Measurements from ENCODE around the gene LY9. TPM values are rescaled to one million over a fixed set of nuclear protein-coding genes. Genes with fewer than 3 reads are reported as not detected.

The LY9 gene
- total and polyA plus RNA-seq, 2 of the 13 experiments (the other 11 are each of a cell fraction or from before 2014, with no cell fraction given) = not detected

DNA sequence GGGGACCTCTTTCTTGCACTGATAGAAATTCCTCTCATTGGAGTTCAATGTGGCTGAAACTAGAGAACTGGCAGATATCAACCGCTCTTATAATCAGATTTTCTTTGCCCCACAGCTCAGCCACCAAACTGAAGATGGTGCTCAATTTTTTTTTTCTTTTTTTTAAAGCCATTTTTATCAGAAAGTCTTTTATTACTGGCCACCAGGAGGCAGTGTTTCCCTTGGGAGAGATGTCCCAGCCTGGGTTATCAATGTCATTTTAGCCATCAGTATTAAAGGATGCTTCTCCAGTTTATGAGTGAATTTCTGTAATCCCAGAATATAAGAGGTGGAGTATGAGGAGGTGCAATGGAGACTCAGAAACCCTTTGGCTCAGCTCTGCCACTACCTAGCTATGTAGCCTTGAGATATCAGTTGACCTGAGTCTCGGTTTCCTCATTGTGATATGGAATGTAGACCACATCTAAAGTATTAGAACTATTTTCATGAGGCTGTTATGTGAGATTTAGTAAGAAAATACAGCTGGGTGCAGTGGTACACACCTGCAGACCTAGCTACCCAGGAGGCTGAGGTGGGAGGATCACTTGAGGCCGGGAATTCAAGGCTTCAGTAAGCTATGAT is 39.1 kb downstream of the LY9 start (continued):
- TF ChIP-seq, protein P1, sequence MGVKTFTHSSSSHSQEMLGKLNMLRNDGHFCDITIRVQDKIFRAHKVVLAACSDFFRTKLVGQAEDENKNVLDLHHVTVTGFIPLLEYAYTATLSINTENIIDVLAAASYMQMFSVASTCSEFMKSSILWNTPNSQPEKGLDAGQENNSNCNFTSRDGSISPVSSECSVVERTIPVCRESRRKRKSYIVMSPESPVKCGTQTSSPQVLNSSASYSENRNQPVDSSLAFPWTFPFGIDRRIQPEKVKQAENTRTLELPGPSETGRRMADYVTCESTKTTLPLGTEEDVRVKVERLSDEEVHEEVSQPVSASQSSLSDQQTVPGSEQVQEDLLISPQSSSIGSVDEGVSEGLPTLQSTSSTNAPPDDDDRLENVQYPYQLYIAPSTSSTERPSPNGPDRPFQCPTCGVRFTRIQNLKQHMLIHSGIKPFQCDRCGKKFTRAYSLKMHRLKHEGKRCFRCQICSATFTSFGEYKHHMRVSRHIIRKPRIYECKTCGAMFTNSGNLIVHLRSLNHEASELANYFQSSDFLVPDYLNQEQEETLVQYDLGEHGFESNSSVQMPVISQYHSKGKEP (CRISPR knock-in tag; IDR thresholded peaks at IDR 0.05) = no peak
- TF ChIP-seq LCORL (IDR thresholded peaks at IDR 0.05) (no peak), LCORL (CRISPR knock-in tag; IDR thresholded peaks at IDR 0.05) (no peak)

DNA sequence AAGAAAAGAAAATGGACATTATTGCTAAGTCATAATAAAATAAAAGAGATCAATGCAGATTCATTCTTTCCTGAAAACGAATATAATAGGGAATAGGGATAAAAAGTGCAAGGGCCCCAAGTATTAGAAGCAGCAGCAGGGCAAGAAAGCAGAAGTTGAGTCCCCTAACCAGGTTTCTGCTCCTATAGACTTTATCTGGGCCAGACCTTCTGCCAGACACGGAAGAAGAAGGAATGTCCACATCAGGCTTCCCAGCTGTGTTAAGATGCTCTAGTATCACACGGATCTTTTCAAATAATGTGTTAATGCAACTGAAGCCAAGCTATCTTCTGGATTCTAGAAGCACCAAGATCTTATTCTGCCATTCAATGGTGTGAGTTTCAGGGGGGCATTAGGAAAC is 39.8 kb downstream of the LY9 start:
- Histone ChIP-seq H2AFZ (ENCODE audit: low read length) (no peak overlapping the region), H3K27me3 (ENCODE audit: control insufficient read depth in 1 of 2, insufficient read depth in 2 of 2, low read length in 2 of 2) (no peaks in the 10 kb centered on the region; a peak in 1 of 5 replicates), H3K79me2 (ENCODE audit: insufficient read depth, low read length) (no peaks in the 10 kb centered on the region), H3K9ac (ENCODE audit: insufficient read depth, low read depth, low read length) (no peak overlapping the region), H3K4me2 (ENCODE audit: low read depth, low read length) (no peak overlapping the region), H3K4me1 (ENCODE audit: insufficient read depth, low read length) (no peaks in the 10 kb centered on the region), H3K4me3 (replicated peaks in 1 of 3; ENCODE audit: insufficient read depth in 1 of 3, low read depth in 2 of 3, low read length in 3 of 3) (no peak overlapping the region), H3K27ac (ENCODE audit: extremely low read length, insufficient read depth, low read length) (no peak overlapping the region), H3K9me3 (ENCODE audit: low read length) (no peaks in the 10 kb centered on the region), H3K36me3 (replicated peaks in 1 of 2; ENCODE audit: control insufficient read depth in 1 of 2, insufficient read depth in 2 of 2, low read length in 2 of 2) (no peaks in the 10 kb centered on the region), H4K20me1 (ENCODE audit: insufficient read depth, low read length) (no peaks in the 10 kb centered on the region)
- no peak for ATAC-seq
- ChIA-PET POLR2A (no interaction called here), CTCF (ENCODE audit: low intra/inter-chr PET ratio, low total read pairs) (interaction anchor here (1.6 to 1.9 kb wide), 2 partner anchors 115 to 118 kb away, joined by 9 to 18 read pairs; partner anchors contain the start of gene ITLN2)
- WGBS (ENCODE audit: low lambda C conversion rate) = 14% methylated on average over 3 of the region's 3 CpGs
- intact Hi-C loops (cut with micrococcal nuclease; ENCODE audit: unreplicated experiment) (loop anchor here (1.0 to 2.0 kb wide), 2 partner anchors 49 to 116 kb away; partner anchors contain the start of gene ITLN1), in situ Hi-C loops (cut with HindIII; ENCODE audit: extremely low pct_ligation_motif_present, low pct_unique_long_range_greater_than_20kb) (loop anchor here (5.0 to 10.0 kb wide), 2 partner anchors 49 to 117 kb away; partner anchors contain the start of genes ITLN1 and ITLN2)
- BruUV-seq (replicated peaks) = no TSS peak
- no peak for FAIRE-seq
- DNase-seq (ENCODE audit: low spot score) = no peak
- TF ChIP-seq ZNF234 (CRISPR knock-in tag; conservative IDR thresholded peaks at IDR 0.05) (no peak), ZNF891 (CRISPR knock-in tag; IDR thresholded peaks at IDR 0.05) (no peak), ZNF317 (CRISPR knock-in tag; IDR thresholded peaks at IDR 0.05) (no peak), SRY (CRISPR knock-in tag; IDR thresholded peaks at IDR 0.05) (no peak)
- TF ChIP-seq, protein P2, sequence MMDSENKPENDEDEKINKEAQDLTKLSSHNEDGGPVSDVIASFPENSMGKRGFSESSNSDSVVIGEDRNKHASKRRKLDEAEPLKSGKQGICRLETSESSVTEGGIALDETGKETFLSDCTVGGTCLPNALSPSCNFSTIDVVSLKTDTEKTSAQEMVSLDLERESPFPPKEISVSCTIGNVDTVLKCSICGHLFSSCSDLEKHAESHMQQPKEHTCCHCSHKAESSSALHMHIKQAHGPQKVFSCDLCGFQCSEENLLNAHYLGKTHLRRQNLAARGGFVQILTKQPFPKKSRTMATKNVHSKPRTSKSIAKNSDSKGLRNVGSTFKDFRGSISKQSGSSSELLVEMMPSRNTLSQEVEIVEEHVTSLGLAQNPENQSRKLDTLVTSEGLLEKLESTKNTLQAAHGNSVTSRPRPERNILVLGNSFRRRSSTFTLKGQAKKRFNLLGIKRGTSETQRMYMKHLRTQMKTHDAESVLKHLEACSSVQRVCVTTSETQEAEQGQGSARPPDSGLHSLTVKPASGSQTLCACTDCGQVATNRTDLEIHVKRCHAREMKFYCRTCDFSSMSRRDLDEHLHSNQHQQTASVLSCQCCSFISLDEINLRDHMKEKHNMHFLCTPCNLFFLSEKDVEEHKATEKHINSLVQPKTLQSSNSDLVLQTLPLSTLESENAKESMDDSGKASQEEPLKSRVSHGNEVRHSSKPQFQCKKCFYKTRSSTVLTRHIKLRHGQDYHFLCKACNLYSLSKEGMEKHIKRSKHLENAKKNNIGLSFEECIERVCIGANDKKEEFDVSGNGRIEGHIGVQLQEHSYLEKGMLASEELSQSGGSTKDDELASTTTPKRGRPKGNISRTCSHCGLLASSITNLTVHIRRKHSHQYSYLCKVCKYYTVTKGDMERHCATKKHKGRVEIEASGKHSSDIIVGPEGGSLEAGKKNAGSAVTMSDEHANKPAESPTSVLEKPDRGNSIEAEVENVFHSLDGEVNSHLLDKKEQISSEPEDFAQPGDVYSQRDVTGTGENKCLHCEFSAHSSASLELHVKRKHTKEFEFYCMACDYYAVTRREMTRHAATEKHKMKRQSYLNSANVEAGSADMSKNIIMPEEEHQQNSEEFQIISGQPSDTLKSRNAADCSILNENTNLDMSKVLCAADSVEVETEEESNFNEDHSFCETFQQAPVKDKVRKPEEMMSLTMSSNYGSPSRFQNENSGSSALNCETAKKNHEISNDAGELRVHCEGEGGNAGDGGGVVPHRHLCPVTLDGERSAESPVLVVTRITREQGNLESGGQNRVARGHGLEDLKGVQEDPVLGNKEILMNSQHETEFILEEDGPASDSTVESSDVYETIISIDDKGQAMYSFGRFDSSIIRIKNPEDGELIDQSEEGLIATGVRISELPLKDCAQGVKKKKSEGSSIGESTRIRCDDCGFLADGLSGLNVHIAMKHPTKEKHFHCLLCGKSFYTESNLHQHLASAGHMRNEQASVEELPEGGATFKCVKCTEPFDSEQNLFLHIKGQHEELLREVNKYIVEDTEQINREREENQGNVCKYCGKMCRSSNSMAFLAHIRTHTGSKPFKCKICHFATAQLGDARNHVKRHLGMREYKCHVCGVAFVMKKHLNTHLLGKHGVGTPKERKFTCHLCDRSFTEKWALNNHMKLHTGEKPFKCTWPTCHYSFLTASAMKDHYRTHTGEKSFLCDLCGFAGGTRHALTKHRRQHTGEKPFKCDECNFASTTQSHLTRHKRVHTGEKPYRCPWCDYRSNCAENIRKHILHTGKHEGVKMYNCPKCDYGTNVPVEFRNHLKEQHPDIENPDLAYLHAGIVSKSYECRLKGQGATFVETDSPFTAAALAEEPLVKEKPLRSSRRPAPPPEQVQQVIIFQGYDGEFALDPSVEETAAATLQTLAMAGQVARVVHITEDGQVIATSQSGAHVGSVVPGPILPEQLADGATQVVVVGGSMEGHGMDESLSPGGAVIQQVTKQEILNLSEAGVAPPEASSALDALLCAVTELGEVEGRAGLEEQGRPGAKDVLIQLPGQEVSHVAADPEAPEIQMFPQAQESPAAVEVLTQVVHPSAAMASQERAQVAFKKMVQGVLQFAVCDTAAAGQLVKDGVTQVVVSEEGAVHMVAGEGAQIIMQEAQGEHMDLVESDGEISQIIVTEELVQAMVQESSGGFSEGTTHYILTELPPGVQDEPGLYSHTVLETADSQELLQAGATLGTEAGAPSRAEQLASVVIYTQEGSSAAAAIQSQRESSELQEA (CRISPR knock-in tag; IDR thresholded peaks at IDR 0.05; ENCODE audit: not compliant biosample characterization) = no peak

Data from HepG2 (cell line).